GM23338 (cell line): Measurements from ENCODE around the gene SYCP3. TPM values are rescaled to one million over a fixed set of nuclear protein-coding genes. Genes with fewer than 3 reads are reported as not detected.

Source experiments
- ATAC-seq: fragments of 200-7000 bp; cut with Tn5 transposase; 3 replicates; pipeline ENCODE4 v1.9.1; 2020
- DNase-seq: peaks from one replicate; pipeline ENCODE4 v3.0.0-alpha.2; 2015; ENCODE audit warnings: low spot score
- H2AFZ ChIP-seq: fragments of 200-600 bp; sonication (generic); 2 replicates; pipeline ENCODE4 v1.8.0; 2016; ENCODE audit warnings: antibody characterized with exemption, mild to moderate bottlenecking, moderate library complexity
- H3F3A ChIP-seq: fragments of 200-600 bp; sonication (generic); replicated peaks from 2 replicates; pipeline ENCODE4 v1.8.0; 2017; ENCODE audit warnings: antibody characterized with exemption, mixed run types, low read depth
- H3K27ac ChIP-seq: fragments of 200-600 bp; sonication (generic); 2 replicates; pipeline ENCODE4 v1.6.1; 2016; ENCODE audit warnings: low read depth
- H3K27me3 ChIP-seq: fragments of 200-600 bp; sonication (generic); 2 replicates; pipeline ENCODE4 v1.8.0; 2016; ENCODE audit warnings: mild to moderate bottlenecking, mixed run types, moderate library complexity; ENCODE audit not compliant: insufficient read depth
- H3K36me3 ChIP-seq: fragments of 200-600 bp; sonication (generic); 2 replicates; pipeline ENCODE4 v1.8.0; 2016; ENCODE audit warnings: mild to moderate bottlenecking; ENCODE audit not compliant: insufficient read depth
- H3K4me1 ChIP-seq: fragments of 200-600 bp; sonication (generic); 2 replicates; pipeline ENCODE4 v1.8.0; 2016; ENCODE audit warnings: mild to moderate bottlenecking, moderate library complexity; ENCODE audit not compliant: insufficient read depth
- H3K4me2 ChIP-seq: fragments of 200-600 bp; sonication (generic); 2 replicates; pipeline ENCODE4 v1.7.1; 2017; ENCODE audit warnings: mixed run types
- H3K4me3 ChIP-seq: fragments of 200-600 bp; sonication (generic); 2 replicates; pipeline ENCODE4 v1.6.1; 2016; ENCODE audit warnings: mixed run types
- H3K79me2 ChIP-seq: fragments of 200-600 bp; sonication (generic); replicated peaks from 2 replicates; pipeline ENCODE4 v1.8.0; 2017; ENCODE audit warnings: mild to moderate bottlenecking; ENCODE audit not compliant: insufficient read depth
- H3K9me2 ChIP-seq: fragments of 200-600 bp; sonication (generic); 2 replicates; pipeline ENCODE4 v1.8.0; 2017; ENCODE audit not compliant: insufficient read depth
- H4K20me1 ChIP-seq: fragments of 200-600 bp; sonication (generic); replicated peaks from 2 replicates; pipeline ENCODE4 v1.8.0; 2017; ENCODE audit warnings: mild to moderate bottlenecking; ENCODE audit not compliant: insufficient read depth
- H3K27ac Mint-ChIP-seq: 2 replicates; pipeline ENCODE4 v1.8.0; 2020; ENCODE audit warnings: inconsistent platforms, mild to moderate bottlenecking, moderate library complexity, mixed read lengths
- H3K27me3 Mint-ChIP-seq: 3 replicates; pipeline ENCODE4 v1.8.0; 2022; ENCODE audit warnings: low read depth, mild to moderate bottlenecking, moderate library complexity, mixed read lengths, inconsistent platforms; ENCODE audit not compliant: insufficient read depth, poor library complexity
- H3K36me3 Mint-ChIP-seq: 3 replicates; pipeline ENCODE4 v1.8.0; 2021; ENCODE audit warnings: low read depth, mild to moderate bottlenecking, inconsistent platforms, moderate library complexity, mixed read lengths
- H3K4me1 Mint-ChIP-seq: 3 replicates; pipeline ENCODE4 v1.8.0; 2020; ENCODE audit warnings: mild to moderate bottlenecking, inconsistent platforms, mixed read lengths
- H3K4me3 Mint-ChIP-seq: 3 replicates; pipeline ENCODE4 v1.8.0; 2021; ENCODE audit warnings: moderate library complexity, mild to moderate bottlenecking, inconsistent platforms, mixed read lengths
- H3K9me3 Mint-ChIP-seq: 3 replicates; pipeline ENCODE4 v1.8.0; 2020; ENCODE audit warnings: moderate library complexity, mild to moderate bottlenecking, inconsistent platforms, mixed read lengths
- CREB1 ChIP-seq: fragments of 250-450 bp; sonication (Bioruptor Pico); IDR thresholded peaks from 2 replicates; pipeline ENCODE4 v1.5.0; 2020; ENCODE audit warnings: low read depth, mild to moderate bottlenecking, moderate library complexity
- EZH2 ChIP-seq: fragments of 200-600 bp; sonication (generic); IDR thresholded peaks from one replicate; pipeline ENCODE4 v1.8.0; 2017; ENCODE audit warnings: antibody characterized with exemption, mild to moderate bottlenecking, low read depth; ENCODE audit not compliant: unreplicated experiment
- EZH2phosphoT487 ChIP-seq: fragments of 200-600 bp; sonication (generic); IDR thresholded peaks from one replicate; pipeline ENCODE4 v1.8.1; 2018; ENCODE audit warnings: antibody characterized with exemption; ENCODE audit not compliant: unreplicated experiment
- JUNB ChIP-seq: IDR thresholded peaks from one replicate; pipeline ENCODE4 v1.6.1; 2016; ENCODE audit warnings: antibody characterized with exemption; ENCODE audit not compliant: unreplicated experiment
- POLR2AphosphoS5 ChIP-seq: IDR thresholded peaks from 2 replicates; pipeline ENCODE4 v1.6.1; 2016; ENCODE audit warnings: antibody characterized with exemption, low read depth
- STAT1 ChIP-seq: IDR thresholded peaks from one replicate; pipeline ENCODE4 v1.6.1; 2016; ENCODE audit warnings: antibody characterized with exemption; ENCODE audit not compliant: unreplicated experiment
- ZNF114 ChIP-seq: fragments of 250-450 bp; sonication (Bioruptor Pico); IDR thresholded peaks from 2 replicates; pipeline ENCODE4 v1.5.0; 2020; ENCODE audit warnings: mild to moderate bottlenecking, moderate library complexity
- ZNF331 ChIP-seq: fragments of 250-450 bp; sonication (Bioruptor Pico); IDR thresholded peaks from 2 replicates; pipeline ENCODE4 v1.5.0; 2020; ENCODE audit warnings: low read depth, mild to moderate bottlenecking, moderate library complexity
- polyA plus RNA-seq: library from polyadenylated mRNA; unstranded; fragments of >200 nt; fragmentation: Nextera tagmentation; extraction: Ambion mirVana; gene quantifications from 2 replicates; pipeline ENCODE4 v1.2.1, GENCODE V29; 2016
- total RNA-seq: library from RNA; depleted of rRNA; stranded (reverse); fragments of >200 nt; shearing (Covaris generic); gene quantifications from 2 replicates; pipeline ENCODE4 v1.2.3, GENCODE V29; 2014
- TF ChIP-seq, protein P1 (sequence below): fragments of 250-450 bp; sonication (Bioruptor Pico); IDR thresholded peaks from 2 replicates; pipeline ENCODE4 v1.5.0; 2020; ENCODE audit warnings: mild to moderate bottlenecking, moderate library complexity
- TF ChIP-seq, protein P2 (sequence below), 2 experiments: fragments of 200-600 bp in 1 of 2; sonication (generic) in 1 of 2; conservative IDR thresholded peaks; 2 replicates each; pipeline versions ENCODE4 v1.5.1 to v1.6.1; 2016 to 2017; ENCODE audit warnings: antibody characterized with exemption in 2 of 2, low read depth in 2 of 2, mild to moderate bottlenecking in 2 of 2, moderate library complexity in 1 of 2
- TF ChIP-seq, protein P3 (sequence below): IDR thresholded peaks from 2 replicates; pipeline ENCODE4 v1.6.1; 2016; ENCODE audit warnings: antibody characterized with exemption
- TF ChIP-seq, protein P4 (sequence below): IDR thresholded peaks from one replicate; pipeline ENCODE4 v1.6.1; 2018; ENCODE audit warnings: antibody characterized with exemption; ENCODE audit not compliant: unreplicated experiment

Gene SYCP3
- total and polyA plus RNA-seq, 2 experiments from 2014 or later, result 0.07 to 1.5 TPM

DNA sequence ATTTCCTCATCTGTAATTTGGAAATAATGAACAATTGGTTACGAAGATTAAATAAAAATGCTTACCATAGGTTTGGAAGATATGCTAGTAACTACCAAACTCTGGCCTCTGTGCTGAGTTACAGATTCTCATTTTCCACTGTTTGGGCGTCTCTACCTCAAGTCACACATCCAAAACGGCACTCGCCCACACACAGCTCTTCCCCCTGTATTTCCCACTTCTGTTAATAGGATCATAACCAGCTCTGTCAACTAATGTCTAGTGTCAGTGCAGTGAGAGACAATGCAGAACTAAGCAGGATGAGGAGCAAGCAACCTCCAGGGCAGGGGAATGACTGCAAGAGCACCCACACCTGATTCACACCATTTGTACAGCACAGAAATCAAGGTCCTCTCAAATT is 10.9 kb upstream of the SYCP3 start (continued):
- TF ChIP-seq, protein P1, sequence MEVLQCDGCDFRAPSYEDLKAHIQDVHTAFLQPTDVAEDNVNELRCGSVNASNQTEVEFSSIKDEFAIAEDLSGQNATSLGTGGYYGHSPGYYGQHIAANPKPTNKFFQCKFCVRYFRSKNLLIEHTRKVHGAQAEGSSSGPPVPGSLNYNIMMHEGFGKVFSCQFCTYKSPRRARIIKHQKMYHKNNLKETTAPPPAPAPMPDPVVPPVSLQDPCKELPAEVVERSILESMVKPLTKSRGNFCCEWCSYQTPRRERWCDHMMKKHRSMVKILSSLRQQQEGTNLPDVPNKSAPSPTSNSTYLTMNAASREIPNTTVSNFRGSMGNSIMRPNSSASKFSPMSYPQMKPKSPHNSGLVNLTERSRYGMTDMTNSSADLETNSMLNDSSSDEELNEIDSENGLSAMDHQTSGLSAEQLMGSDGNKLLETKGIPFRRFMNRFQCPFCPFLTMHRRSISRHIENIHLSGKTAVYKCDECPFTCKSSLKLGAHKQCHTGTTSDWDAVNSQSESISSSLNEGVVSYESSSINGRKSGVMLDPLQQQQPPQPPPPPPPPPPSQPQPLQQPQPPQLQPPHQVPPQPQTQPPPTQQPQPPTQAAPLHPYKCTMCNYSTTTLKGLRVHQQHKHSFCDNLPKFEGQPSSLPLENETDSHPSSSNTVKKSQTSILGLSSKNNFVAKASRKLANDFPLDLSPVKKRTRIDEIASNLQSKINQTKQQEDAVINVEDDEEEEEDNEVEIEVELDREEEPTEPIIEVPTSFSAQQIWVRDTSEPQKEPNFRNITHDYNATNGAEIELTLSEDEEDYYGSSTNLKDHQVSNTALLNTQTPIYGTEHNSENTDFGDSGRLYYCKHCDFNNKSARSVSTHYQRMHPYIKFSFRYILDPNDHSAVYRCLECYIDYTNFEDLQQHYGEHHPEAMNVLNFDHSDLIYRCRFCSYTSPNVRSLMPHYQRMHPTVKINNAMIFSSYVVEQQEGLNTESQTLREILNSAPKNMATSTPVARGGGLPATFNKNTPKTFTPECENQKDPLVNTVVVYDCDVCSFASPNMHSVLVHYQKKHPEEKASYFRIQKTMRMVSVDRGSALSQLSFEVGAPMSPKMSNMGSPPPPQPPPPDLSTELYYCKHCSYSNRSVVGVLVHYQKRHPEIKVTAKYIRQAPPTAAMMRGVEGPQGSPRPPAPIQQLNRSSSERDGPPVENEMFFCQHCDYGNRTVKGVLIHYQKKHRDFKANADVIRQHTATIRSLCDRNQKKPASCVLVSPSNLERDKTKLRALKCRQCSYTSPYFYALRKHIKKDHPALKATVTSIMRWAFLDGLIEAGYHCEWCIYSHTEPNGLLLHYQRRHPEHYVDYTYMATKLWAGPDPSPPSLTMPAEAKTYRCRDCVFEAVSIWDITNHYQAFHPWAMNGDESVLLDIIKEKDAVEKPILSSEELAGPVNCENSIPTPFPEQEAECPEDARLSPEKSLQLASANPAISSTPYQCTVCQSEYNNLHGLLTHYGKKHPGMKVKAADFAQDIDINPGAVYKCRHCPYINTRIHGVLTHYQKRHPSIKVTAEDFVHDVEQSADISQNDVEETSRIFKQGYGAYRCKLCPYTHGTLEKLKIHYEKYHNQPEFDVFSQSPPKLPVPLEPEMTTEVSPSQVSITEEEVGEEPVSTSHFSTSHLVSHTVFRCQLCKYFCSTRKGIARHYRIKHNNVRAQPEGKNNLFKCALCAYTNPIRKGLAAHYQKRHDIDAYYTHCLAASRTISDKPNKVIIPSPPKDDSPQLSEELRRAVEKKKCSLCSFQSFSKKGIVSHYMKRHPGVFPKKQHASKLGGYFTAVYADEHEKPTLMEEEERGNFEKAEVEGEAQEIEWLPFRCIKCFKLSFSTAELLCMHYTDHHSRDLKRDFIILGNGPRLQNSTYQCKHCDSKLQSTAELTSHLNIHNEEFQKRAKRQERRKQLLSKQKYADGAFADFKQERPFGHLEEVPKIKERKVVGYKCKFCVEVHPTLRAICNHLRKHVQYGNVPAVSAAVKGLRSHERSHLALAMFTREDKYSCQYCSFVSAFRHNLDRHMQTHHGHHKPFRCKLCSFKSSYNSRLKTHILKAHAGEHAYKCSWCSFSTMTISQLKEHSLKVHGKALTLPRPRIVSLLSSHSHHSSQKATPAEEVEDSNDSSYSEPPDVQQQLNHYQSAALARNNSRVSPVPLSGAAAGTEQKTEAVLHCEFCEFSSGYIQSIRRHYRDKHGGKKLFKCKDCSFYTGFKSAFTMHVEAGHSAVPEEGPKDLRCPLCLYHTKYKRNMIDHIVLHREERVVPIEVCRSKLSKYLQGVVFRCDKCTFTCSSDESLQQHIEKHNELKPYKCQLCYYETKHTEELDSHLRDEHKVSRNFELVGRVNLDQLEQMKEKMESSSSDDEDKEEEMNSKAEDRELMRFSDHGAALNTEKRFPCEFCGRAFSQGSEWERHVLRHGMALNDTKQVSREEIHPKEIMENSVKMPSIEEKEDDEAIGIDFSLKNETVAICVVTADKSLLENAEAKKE (CRISPR knock-in tag), result no peak
- TF ChIP-seq STAT1 (no peak), EZH2phosphoT487 (no peak)

DNA sequence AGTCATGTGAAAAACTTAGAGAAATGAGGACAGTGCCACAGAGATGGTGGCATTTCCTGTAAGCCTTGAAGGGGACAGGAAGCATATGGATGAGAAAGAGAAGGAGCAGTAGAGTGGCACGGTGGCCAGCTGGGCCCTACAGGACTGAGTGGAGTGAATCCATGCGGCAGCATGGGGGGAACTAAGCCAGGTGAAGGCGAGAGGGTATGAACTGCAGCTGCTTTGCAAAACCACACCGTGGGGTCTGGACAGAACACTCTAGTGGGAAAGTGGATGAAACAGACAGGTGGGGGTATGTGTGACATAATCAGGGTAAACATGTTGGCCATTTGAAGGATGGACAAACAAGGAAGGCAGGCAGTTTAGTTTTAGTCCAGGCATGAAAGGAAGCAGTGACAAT is 10.4 kb upstream of the SYCP3 start:
- no peaks in the 10 kb centered on the region for H3F3A ChIP-seq
- H3K4me1 Mint-ChIP-seq, result peaks cover 18% of the 10 kb centered on the region
- DNase-seq (no peak), ATAC-seq (no peak)
- no peak overlapping the region for H3K4me3 Mint-ChIP-seq
- H3K36me3 ChIP-seq, result peaks cover 6% of the 10 kb centered on the region; the same call in 1 of the 2 replicates
- no peaks in the 10 kb centered on the region for H3K27me3 ChIP-seq
- H3K79me2 ChIP-seq, result no peaks in the 10 kb centered on the region
- H3K27ac ChIP-seq, result no peak overlapping the region
- no peaks in the 10 kb centered on the region for H3K9me3 Mint-ChIP-seq
- no peak overlapping the region for H3K4me2 ChIP-seq
- H3K27me3 Mint-ChIP-seq, result peaks cover 2% of the 10 kb centered on the region
- H3K4me3 ChIP-seq, result no peak overlapping the region
- no peaks in the 10 kb centered on the region; the same call in 1 of the 2 replicates for H4K20me1 ChIP-seq
- no peaks in the 10 kb centered on the region; the same call in 2 of the 3 replicates for H3K36me3 Mint-ChIP-seq
- H2AFZ ChIP-seq, result no peak overlapping the region
- no peaks in the 10 kb centered on the region for H3K9me2 ChIP-seq
- no peak overlapping the region for H3K27ac Mint-ChIP-seq
- peaks cover 8% of the 10 kb centered on the region for H3K4me1 ChIP-seq
- TF ChIP-seq, protein P2, sequence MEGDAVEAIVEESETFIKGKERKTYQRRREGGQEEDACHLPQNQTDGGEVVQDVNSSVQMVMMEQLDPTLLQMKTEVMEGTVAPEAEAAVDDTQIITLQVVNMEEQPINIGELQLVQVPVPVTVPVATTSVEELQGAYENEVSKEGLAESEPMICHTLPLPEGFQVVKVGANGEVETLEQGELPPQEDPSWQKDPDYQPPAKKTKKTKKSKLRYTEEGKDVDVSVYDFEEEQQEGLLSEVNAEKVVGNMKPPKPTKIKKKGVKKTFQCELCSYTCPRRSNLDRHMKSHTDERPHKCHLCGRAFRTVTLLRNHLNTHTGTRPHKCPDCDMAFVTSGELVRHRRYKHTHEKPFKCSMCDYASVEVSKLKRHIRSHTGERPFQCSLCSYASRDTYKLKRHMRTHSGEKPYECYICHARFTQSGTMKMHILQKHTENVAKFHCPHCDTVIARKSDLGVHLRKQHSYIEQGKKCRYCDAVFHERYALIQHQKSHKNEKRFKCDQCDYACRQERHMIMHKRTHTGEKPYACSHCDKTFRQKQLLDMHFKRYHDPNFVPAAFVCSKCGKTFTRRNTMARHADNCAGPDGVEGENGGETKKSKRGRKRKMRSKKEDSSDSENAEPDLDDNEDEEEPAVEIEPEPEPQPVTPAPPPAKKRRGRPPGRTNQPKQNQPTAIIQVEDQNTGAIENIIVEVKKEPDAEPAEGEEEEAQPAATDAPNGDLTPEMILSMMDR (conservative IDR thresholded peaks at IDR 0.05; ENCODE audit: low read depth in 2 of 2), result no peak
- TF ChIP-seq EZH2phosphoT487 (no peak), ZNF114 (CRISPR knock-in tag) (no peak), JUNB (no peak), EZH2 (no peak), ZNF331 (no peak), POLR2AphosphoS5 (no peak), CREB1 (CRISPR knock-in tag) (no peak)
- TF ChIP-seq, protein P3, sequence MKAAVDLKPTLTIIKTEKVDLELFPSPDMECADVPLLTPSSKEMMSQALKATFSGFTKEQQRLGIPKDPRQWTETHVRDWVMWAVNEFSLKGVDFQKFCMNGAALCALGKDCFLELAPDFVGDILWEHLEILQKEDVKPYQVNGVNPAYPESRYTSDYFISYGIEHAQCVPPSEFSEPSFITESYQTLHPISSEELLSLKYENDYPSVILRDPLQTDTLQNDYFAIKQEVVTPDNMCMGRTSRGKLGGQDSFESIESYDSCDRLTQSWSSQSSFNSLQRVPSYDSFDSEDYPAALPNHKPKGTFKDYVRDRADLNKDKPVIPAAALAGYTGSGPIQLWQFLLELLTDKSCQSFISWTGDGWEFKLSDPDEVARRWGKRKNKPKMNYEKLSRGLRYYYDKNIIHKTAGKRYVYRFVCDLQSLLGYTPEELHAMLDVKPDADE, result no peak
- TF ChIP-seq, protein P4, sequence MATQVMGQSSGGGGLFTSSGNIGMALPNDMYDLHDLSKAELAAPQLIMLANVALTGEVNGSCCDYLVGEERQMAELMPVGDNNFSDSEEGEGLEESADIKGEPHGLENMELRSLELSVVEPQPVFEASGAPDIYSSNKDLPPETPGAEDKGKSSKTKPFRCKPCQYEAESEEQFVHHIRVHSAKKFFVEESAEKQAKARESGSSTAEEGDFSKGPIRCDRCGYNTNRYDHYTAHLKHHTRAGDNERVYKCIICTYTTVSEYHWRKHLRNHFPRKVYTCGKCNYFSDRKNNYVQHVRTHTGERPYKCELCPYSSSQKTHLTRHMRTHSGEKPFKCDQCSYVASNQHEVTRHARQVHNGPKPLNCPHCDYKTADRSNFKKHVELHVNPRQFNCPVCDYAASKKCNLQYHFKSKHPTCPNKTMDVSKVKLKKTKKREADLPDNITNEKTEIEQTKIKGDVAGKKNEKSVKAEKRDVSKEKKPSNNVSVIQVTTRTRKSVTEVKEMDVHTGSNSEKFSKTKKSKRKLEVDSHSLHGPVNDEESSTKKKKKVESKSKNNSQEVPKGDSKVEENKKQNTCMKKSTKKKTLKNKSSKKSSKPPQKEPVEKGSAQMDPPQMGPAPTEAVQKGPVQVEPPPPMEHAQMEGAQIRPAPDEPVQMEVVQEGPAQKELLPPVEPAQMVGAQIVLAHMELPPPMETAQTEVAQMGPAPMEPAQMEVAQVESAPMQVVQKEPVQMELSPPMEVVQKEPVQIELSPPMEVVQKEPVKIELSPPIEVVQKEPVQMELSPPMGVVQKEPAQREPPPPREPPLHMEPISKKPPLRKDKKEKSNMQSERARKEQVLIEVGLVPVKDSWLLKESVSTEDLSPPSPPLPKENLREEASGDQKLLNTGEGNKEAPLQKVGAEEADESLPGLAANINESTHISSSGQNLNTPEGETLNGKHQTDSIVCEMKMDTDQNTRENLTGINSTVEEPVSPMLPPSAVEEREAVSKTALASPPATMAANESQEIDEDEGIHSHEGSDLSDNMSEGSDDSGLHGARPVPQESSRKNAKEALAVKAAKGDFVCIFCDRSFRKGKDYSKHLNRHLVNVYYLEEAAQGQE, result no peak
